Stimulated activated naive CD8-positive, alpha-beta T cell treated with anti-CD3 and anti-CD28 coated beads, Interleukin-15, Interleukin-2, amounts not matched to agents 100 ng/mL and 50 ng/mL, for 24 hours (primary cell): Measurements from ENCODE around the gene PCDHGB3.

Experiments used
- H3K27ac Mint-ChIP-seq: one replicate; pipeline ENCODE4 v1.8.0; 2021; ENCODE audit warnings: mild to moderate bottlenecking, mixed read lengths
- H3K27me3 Mint-ChIP-seq: one replicate; pipeline ENCODE4 v1.8.0; 2021; ENCODE audit warnings: mixed read lengths
- H3K36me3 Mint-ChIP-seq: one replicate; pipeline ENCODE4 v1.8.0; 2021; ENCODE audit warnings: low read depth, mixed read lengths
- H3K4me1 Mint-ChIP-seq: one replicate; pipeline ENCODE4 v1.8.0; 2021; ENCODE audit warnings: low read depth, mixed read lengths
- H3K4me3 Mint-ChIP-seq: one replicate; pipeline ENCODE4 v1.8.0; 2021; ENCODE audit warnings: mild to moderate bottlenecking, mixed read lengths
- H3K9me3 Mint-ChIP-seq: one replicate; pipeline ENCODE4 v1.8.0; 2021; ENCODE audit warnings: mixed read lengths

The PCDHGB3 gene

GRCh38 chr5:141349917-141350619, 20.0 kb upstream of the PCDHGB3 start, which contains the start of gene PCDHGB1:
Gene PCDHGB1 (plus strand): TSS chr5:141350099. CDS start chr5:141350261, 162 bp downstream.
- H3K27me3 Mint-ChIP-seq: peaks cover 77% of the 10 kb centered on the region
- no peak within 1 kb of the TSS for H3K4me3 Mint-ChIP-seq
- H3K36me3 Mint-ChIP-seq: peaks cover 23% of the 10 kb centered on the region
- no peaks in the 10 kb centered on the region for H3K4me1 Mint-ChIP-seq
- H3K9me3 Mint-ChIP-seq: peaks cover 29% of the 10 kb centered on the region
- no peak within 1 kb of the TSS for H3K27ac Mint-ChIP-seq

DNA sequence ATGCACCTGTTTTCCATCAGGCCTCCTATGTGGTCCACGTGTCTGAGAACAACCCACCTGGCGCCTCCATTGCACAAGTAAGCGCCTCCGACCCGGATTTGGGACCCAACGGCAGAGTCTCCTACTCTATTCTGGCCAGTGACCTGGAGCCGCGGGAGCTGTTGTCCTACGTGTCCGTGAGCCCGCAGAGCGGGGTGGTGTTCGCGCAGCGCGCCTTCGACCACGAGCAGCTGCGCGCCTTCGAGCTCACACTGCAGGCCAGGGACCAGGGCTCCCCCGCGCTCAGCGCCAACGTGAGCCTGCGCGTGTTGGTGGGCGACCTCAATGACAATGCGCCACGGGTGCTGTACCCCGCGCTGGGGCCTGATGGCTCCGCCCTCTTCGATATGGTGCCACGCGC, 18.5 kb upstream of the PCDHGB3 start:
- Mint-ChIP-seq H3K4me3 (no peak overlapping the region), H3K27me3 (peaks cover 80% of the 10 kb centered on the region), H3K9me3 (peaks cover 30% of the 10 kb centered on the region), H3K4me1 (no peaks in the 10 kb centered on the region), H3K27ac (no peak overlapping the region), H3K36me3 (peaks cover 20% of the 10 kb centered on the region)

DNA sequence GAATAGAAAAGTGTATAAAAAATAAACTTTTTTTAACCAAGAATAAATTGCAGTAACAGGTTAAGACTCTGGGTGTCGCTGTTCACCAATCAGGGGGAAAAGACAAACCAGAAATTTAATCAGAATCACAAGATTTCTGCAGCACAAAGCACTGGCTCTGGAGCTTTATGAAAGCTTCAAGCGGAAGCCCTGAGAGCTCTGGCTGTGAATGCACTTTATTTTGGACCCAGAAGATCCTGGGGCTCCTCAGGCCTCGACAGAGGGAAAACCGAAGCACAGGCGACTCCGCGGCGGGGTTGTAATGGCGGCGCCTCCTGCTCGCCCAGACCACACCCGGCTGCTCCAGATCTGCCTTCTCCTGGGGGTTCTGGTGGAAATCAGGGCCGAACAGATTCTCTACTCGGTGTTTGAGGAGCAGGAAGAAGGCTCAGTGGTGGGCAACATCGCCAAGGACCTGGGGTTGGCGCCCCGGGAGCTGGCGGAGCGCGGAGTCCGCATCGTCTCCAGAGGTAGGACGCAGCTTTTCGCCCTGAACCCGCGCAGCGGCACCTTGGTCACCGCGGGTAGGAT, 15.1 kb upstream of the PCDHGB3 start, which contains the start of gene PCDHGA4:
Gene PCDHGA4, plus strand, starts transcription at position 122 of the 570 bp plus-strand sequence. Its CDS starts 87 bp downstream, at position 209.
- Mint-ChIP-seq H3K9me3 (peaks cover 26% of the 10 kb centered on the region), H3K27me3 (peaks cover 77% of the 10 kb centered on the region), H3K4me1 (no peaks in the 10 kb centered on the region), H3K27ac (no peak within 1 kb of the TSS), H3K36me3 (peaks cover 25% of the 10 kb centered on the region), H3K4me3 (no peak within 1 kb of the TSS)

- Mint-ChIP-seq H3K9me3 (peaks cover 28% of the 10 kb centered on the region), H3K27ac (no peak overlapping the region), H3K4me3 (no peak overlapping the region), H3K36me3 (peaks cover 24% of the 10 kb centered on the region), H3K27me3 (peaks cover 77% of the 10 kb centered on the region), H3K4me1 (no peaks in the 10 kb centered on the region)
Measured at GRCh38 chr5:141355641-141356040, 14.4 kb upstream of the PCDHGB3 start.

DNA sequence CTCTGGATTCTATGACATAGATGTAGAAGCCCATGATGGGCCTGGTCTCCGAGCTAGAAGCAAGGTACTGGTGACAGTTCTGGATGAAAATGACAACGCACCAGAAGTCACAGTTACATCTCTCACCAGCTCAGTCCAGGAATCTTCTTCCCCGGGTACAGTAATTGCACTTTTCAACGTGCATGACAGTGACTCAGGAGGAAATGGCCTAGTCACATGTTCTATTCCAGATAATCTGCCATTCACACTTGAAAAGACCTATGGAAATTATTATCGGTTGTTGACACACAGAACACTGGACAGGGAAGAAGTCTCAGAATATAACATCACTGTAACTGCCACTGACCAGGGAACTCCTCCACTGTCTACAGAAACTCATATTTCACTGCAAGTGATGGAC, 13.9 kb upstream of the PCDHGB3 start:
- H3K36me3 Mint-ChIP-seq: peaks cover 29% of the 10 kb centered on the region
- H3K27ac Mint-ChIP-seq: no peak overlapping the region
- peaks cover 30% of the 10 kb centered on the region for H3K9me3 Mint-ChIP-seq
- H3K4me1 Mint-ChIP-seq: no peaks in the 10 kb centered on the region
- H3K27me3 Mint-ChIP-seq: peaks cover 77% of the 10 kb centered on the region
- no peak overlapping the region for H3K4me3 Mint-ChIP-seq

- Mint-ChIP-seq H3K27ac (no peak overlapping the region), H3K27me3 (peaks cover 79% of the 10 kb centered on the region), H3K36me3 (peaks cover 33% of the 10 kb centered on the region), H3K4me1 (no peaks in the 10 kb centered on the region), H3K9me3 (peaks cover 33% of the 10 kb centered on the region), H3K4me3 (no peak overlapping the region)
Measured at GRCh38 chr5:141356950-141357349, 13.1 kb upstream of the PCDHGB3 start.

GRCh38 chr5:141359790-141360426, 10.1 kb upstream of the PCDHGB3 start, which contains the start of gene PCDHGB2:
Gene PCDHGB2 (plus strand): TSS chr5:141359994. CDS start chr5:141360136, 142 bp downstream.
- Mint-ChIP-seq H3K36me3 (peaks cover 35% of the 10 kb centered on the region), H3K27ac (peak within 1 kb of the TSS; percentile 61), H3K4me3 (peak within 1 kb of the TSS; percentile 77), H3K27me3 (peaks cover 83% of the 10 kb centered on the region), H3K4me1 (no peaks in the 10 kb centered on the region), H3K9me3 (peaks cover 44% of the 10 kb centered on the region)

- peaks cover 86% of the 10 kb centered on the region for H3K27me3 Mint-ChIP-seq
- peak overlapping the region; percentile 61 for H3K27ac Mint-ChIP-seq
- H3K9me3 Mint-ChIP-seq: peaks cover 51% of the 10 kb centered on the region
- peaks cover 41% of the 10 kb centered on the region for H3K36me3 Mint-ChIP-seq
- H3K4me3 Mint-ChIP-seq: no peak overlapping the region
- no peaks in the 10 kb centered on the region for H3K4me1 Mint-ChIP-seq
Measured at GRCh38 chr5:141360685-141361084, 9.4 kb upstream of the PCDHGB3 start.

DNA sequence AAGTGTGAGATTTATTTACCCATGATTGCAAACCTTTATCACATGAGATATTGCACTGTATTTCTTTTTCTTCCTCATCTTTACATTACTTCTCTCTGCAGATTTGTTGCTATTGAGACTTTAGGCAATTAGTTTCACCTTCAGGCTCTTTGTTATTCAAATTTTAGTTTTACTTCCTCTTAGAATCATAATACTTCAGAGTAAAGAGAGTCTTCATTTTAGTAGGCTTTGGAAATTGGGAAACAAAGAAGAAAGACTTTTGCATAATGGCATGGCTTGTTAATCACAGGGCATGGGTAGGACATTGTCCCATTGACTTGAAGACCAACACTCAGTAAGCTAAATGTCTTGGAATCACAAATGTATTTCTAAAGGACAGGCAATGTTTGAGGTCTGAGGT, 7.3 kb upstream of the PCDHGB3 start:
- H3K4me1 Mint-ChIP-seq: no peaks in the 10 kb centered on the region
- peaks cover 46% of the 10 kb centered on the region for H3K9me3 Mint-ChIP-seq
- peaks cover 86% of the 10 kb centered on the region for H3K27me3 Mint-ChIP-seq
- no peak overlapping the region for H3K27ac Mint-ChIP-seq
- H3K36me3 Mint-ChIP-seq: peaks cover 37% of the 10 kb centered on the region
- no peak overlapping the region for H3K4me3 Mint-ChIP-seq

DNA sequence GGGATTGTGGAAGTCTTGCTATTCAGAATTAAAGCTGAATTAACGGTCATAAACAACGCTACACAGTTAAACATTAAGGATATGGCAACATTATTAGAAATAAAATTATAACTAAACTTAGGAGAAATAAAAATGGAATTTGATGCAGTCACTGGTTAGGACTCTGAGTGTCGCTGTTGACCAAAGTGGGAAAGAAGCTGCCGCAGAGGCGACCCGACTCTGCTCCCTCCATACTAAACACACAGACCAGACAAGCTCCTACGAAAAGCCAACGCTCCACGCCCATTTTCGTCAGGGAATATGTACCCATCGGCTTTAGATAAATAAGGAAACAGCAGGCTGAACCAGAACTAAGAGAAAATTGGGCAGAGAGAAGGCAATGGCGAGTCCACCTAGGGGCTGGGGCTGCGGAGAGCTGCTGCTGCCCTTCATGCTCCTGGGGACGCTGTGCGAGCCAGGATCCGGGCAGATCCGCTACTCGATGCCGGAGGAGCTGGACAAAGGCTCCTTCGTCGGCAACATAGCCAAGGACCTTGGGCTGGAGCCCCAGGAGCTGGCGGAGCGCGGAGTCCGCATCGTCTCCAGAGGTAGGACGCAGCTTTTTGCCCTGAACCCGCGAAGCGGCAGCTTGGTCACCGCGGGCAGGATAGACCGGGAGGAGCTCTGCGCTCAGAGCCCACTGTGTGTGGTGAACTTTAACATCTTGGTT, 5.9 kb upstream of the PCDHGB3 start, which contains the start of gene PCDHGA5:
Gene PCDHGA5, plus strand, starts transcription at position 211 of the 709 bp plus-strand sequence. Its CDS starts 169 bp downstream, at position 380.
- Mint-ChIP-seq H3K9me3 (peaks cover 41% of the 10 kb centered on the region), H3K4me1 (no peaks in the 10 kb centered on the region), H3K27me3 (peaks cover 88% of the 10 kb centered on the region), H3K4me3 (no peak within 1 kb of the TSS), H3K27ac (no peak within 1 kb of the TSS), H3K36me3 (peaks cover 37% of the 10 kb centered on the region)

DNA sequence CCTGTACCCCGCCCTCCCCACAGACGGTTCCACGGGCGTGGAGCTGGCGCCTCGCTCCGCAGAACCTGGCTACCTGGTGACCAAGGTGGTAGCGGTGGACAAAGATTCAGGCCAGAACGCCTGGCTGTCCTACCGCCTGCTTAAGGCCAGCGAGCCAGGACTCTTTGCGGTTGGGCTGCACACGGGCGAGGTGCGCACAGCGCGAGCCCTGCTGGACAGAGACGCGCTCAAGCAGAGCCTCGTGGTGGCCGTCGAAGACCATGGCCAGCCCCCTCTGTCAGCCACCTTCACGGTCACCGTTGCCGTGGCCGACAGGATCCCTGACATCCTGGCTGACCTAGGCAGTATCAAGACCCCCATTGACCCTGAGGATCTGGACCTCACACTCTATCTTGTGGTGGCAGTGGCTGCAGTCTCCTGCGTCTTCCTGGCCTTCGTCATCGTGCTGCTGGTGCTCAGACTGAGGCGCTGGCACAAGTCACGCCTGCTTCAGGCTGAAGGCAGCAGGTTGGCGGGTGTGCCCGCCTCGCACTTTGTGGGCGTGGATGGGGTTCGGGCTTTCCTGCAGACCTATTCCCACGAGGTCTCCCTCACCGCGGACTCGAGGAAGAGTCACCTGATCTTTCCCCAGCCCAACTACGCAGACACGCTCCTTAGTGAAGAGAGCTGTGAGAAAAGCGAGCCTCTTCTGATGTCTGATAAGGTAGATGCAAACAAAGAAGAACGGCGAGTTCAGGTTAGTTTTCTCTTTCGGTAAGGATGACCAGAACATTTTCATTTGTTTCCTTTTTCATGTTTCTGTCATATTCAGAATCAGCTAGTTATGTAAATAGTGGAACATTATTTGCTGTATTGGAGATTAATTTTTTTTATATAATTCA, 3.8 kb upstream of the PCDHGB3 start:
- H3K27ac Mint-ChIP-seq: no peak overlapping the region
- H3K27me3 Mint-ChIP-seq: peaks cover 88% of the 10 kb centered on the region
- no peak overlapping the region for H3K4me3 Mint-ChIP-seq
- H3K9me3 Mint-ChIP-seq: peaks cover 40% of the 10 kb centered on the region
- H3K36me3 Mint-ChIP-seq: peaks cover 27% of the 10 kb centered on the region
- H3K4me1 Mint-ChIP-seq: no peaks in the 10 kb centered on the region

GRCh38 chr5:141371572-141372475, 1.8 kb downstream of the PCDHGB3 start:
- Mint-ChIP-seq H3K27me3 (peaks cover 84% of the 10 kb centered on the region), H3K9me3 (peaks cover 38% of the 10 kb centered on the region), H3K4me1 (no peaks in the 10 kb centered on the region), H3K4me3 (no peak overlapping the region), H3K36me3 (peaks cover 32% of the 10 kb centered on the region), H3K27ac (no peak overlapping the region)

DNA sequence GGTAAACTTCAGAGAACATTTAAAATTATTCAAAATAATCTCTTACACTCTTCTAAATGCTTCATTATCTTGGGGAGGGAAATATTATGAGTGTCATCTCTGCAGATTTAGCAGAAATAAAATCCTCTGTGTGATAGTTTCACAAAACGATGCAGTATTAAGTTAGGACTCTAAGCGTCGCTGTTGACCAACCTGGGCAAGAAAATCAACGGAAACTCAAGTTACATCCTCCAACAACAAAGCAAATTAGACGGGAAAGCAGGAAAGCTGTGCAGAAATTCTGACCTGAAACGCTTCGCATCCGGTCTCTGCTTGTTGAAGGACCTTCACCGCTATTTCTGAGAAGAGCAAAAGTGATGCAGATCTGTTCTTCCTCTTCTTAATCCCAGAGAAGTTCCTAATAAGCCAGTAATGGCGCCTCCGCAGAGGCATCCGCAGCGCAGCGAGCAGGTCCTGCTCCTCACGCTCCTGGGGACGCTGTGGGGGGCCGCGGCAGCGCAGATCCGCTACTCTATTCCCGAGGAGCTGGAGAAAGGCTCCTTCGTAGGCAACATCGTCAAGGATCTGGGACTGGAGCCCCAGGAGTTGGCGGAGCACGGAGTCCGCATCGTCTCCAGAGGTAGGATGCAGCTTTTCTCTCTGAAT, 3.8 kb downstream of the PCDHGB3 start, which contains the start of gene PCDHGA6:
Gene PCDHGA6, plus strand, starts transcription at position 219 of the 645 bp plus-strand sequence. Its CDS starts 193 bp downstream, at position 412.
- Mint-ChIP-seq H3K4me3 (peak within 1 kb of the TSS; percentile 39), H3K27ac (no peak within 1 kb of the TSS), H3K4me1 (no peaks in the 10 kb centered on the region), H3K9me3 (peaks cover 40% of the 10 kb centered on the region), H3K36me3 (peaks cover 32% of the 10 kb centered on the region), H3K27me3 (peaks cover 79% of the 10 kb centered on the region)
